HEK293T (cell line): ENCODE results near the gene COTL1.

Experiments used
- CTCF ChIA-PET: fragments of 350-600 bp; formaldehyde crosslinking; extraction: SDS; loops from one replicate; lab custom pipeline; 2021; ENCODE audit warnings: antibody characterized with exemption, inconsistent platforms; lab: Yijun Ruan, JAX
- POLR2A ChIA-PET: fragments of 350-600 bp; formaldehyde crosslinking; extraction: SDS; loops from one replicate; lab custom pipeline; 2020; ENCODE audit warnings: antibody characterized with exemption, inconsistent platforms; lab: Yijun Ruan, JAX
- DNase-seq: peaks from one replicate; pipeline ENCODE4 v3.0.0; 2012; ENCODE audit warnings: mixed read lengths; ENCODE audit errors: extremely low spot score
- ARNT ChIP-seq: fragments of 450-650 bp; IDR thresholded peaks from 2 replicates; pipeline ENCODE4 v1.6.1; 2017; ENCODE audit warnings: mild to moderate bottlenecking
- BHLHE40 ChIP-seq: fragments of 450-650 bp; IDR thresholded peaks from 2 replicates; pipeline ENCODE4 v1.6.1; 2016; ENCODE audit warnings: mild to moderate bottlenecking, moderate library complexity, borderline replicate concordance
- CTBP1 ChIP-seq: fragments of 450-650 bp; IDR thresholded peaks from 2 replicates; pipeline ENCODE4 v1.6.1; 2016; ENCODE audit warnings: borderline replicate concordance
- ELF4 ChIP-seq: fragments of 450-650 bp; IDR thresholded peaks from 2 replicates; pipeline ENCODE4 v1.6.1; 2017; ENCODE audit warnings: antibody characterized with exemption
- FOXA1 ChIP-seq: fragments of 450-650 bp; IDR thresholded peaks from 2 replicates; pipeline ENCODE4 v1.6.1; 2016; ENCODE audit warnings: mild to moderate bottlenecking
- FOXK2 ChIP-seq: fragments of 450-650 bp; IDR thresholded peaks from 2 replicates; pipeline ENCODE4 v1.6.1; 2016; ENCODE audit warnings: mild to moderate bottlenecking
- FOXM1 ChIP-seq: fragments of 450-650 bp; IDR thresholded peaks from 2 replicates; pipeline ENCODE4 v1.6.1; 2017; ENCODE audit warnings: mild to moderate bottlenecking, borderline replicate concordance
- HDGF ChIP-seq: fragments of 450-650 bp; IDR thresholded peaks from 2 replicates; pipeline ENCODE4 v1.6.1; 2017; ENCODE audit warnings: antibody characterized with exemption, borderline replicate concordance
- L3MBTL2 ChIP-seq: fragments of 450-650 bp; conservative IDR thresholded peaks from 2 replicates; pipeline ENCODE4 v1.6.1; 2016; ENCODE audit warnings: mild to moderate bottlenecking
- LEF1 ChIP-seq: fragments of 450-650 bp; IDR thresholded peaks from 2 replicates; pipeline ENCODE4 v1.6.1; 2017; ENCODE audit warnings: mild to moderate bottlenecking, borderline replicate concordance
- NFRKB ChIP-seq: fragments of 450-650 bp; IDR thresholded peaks from 2 replicates; pipeline ENCODE4 v1.6.1; 2016; ENCODE audit warnings: mild to moderate bottlenecking, moderate library complexity
- SP1 ChIP-seq: fragments of 450-650 bp; IDR thresholded peaks from 2 replicates; pipeline ENCODE4 v1.6.1; 2017
- SUZ12 ChIP-seq: fragments of 450-650 bp; IDR thresholded peaks from 2 replicates; pipeline ENCODE4 v1.6.1; 2016; ENCODE audit warnings: mild to moderate bottlenecking
- TARDBP ChIP-seq: fragments of 450-650 bp; IDR thresholded peaks from 2 replicates; pipeline ENCODE4 v1.6.1; 2016
- ZNF384 ChIP-seq: fragments of 450-650 bp; IDR thresholded peaks from 2 replicates; pipeline ENCODE4 v1.6.1; 2016
- TF ChIP-seq, protein P1 (sequence below): fragments of 450-650 bp; IDR thresholded peaks from 2 replicates; pipeline ENCODE4 v1.6.1; 2016

Gene COTL1

DNA sequence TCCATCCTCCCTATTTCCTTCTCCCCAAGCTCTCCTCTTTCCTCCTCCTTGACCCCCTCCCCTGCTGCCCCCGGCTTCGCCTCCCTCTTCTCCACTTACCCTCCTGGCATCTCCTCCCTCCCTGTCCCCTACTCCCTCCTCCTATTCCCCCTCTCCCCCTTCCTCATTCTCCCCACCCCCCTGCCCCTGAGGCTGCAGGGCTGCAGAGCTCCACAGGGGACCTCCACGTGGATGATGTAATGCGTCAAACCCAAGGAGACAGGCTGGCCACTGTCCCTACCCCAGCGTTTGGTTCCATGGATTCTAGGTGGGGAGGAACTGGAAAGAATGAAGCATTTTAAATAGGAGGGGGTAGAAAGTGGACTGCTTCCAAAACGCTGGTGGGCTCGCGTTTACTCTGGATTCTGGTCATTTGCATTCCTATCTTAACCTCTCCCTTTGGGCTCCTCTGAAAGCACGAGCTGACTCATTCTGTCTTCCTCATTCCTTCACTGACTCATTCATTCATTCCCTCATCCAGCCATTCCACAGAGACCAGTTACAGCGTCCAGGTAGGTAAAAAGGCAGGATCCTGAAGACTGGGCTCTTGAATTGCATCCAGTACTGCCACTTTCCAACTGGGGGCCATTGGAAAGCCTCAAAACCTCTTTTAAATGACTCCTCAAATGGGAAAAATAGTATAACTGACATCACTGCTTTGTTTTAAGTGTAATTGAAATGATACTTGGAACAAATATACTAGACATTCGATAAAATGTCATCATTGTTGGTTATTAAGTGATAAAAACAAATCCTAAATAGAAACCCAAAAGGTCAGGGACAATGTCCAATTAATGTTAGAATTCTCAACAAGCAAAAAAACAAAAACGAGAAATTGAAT is 943 bp upstream of the COTL1 start:
- peak; percentile 50 for DNase-seq
- ChIA-PET POLR2A (interaction anchor here (0.5 kb wide), 1 partner anchor 84 kb away, joined by 3 read pairs; no protein-coding TSS in a partner anchor), CTCF (interaction anchor here (0.8 kb wide), 1 partner anchor 108 kb away, joined by 3 read pairs; no protein-coding TSS in a partner anchor)
- TF ChIP-seq, protein P1, sequence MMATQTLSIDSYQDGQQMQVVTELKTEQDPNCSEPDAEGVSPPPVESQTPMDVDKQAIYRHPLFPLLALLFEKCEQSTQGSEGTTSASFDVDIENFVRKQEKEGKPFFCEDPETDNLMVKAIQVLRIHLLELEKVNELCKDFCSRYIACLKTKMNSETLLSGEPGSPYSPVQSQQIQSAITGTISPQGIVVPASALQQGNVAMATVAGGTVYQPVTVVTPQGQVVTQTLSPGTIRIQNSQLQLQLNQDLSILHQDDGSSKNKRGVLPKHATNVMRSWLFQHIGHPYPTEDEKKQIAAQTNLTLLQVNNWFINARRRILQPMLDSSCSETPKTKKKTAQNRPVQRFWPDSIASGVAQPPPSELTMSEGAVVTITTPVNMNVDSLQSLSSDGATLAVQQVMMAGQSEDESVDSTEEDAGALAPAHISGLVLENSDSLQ = no peak
- no peak for TF ChIP-seq SUZ12
- no peak for TF ChIP-seq FOXK2
- no peak for TF ChIP-seq HDGF
- TF ChIP-seq CTBP1 = no peak
- TF ChIP-seq FOXM1 = no peak
- no peak; the same call in 1 of the 2 replicates for TF ChIP-seq L3MBTL2
- TF ChIP-seq BHLHE40 = no peak
- TF ChIP-seq ZNF384 = no peak

DNA sequence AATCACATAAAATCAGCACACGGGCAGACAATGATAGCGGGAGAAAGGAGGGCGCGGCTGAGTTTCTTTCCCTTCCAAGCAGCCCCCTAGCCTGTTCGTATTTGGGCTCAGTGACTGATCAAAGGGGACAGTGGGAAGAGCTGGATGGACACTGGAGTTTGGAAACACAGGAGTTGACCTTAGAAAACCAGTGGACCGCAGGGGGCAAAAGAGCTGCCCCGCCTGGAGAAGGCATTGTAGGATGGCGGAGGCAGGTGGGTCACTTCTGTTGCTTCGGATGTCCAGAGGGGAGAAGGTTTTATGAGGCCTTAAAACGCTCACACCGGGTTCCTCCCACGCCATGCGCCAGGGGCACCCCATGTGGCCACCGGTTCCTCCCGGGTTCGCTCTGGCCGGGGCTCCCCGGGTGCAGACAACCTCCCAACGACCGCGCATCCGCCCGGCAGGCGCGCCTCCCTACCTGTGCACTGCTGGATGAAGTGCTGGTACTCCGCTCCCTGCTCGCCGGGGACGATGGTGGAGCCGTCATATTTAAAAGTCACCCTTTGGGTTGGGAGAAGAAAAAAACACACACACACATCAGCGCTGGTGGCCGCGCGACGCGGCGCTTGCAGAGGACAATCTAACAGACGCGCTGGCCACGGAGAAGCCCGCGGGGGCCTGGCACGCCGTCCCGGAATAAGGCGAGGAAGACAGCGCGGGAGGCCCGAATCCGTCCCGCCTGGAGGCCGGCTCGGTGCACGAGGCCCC is 662 bp downstream of the COTL1 start:
- ChIA-PET POLR2A (interaction anchor here (0.6 to 1.7 kb wide), 2 partner anchors 18 to 111 kb away, joined by 3 to 7 read pairs; no protein-coding TSS in a partner anchor), CTCF (interaction anchor here (0.8 kb wide), 1 partner anchor 80 kb away, joined by 3 read pairs; no protein-coding TSS in a partner anchor)
- peak; percentile 43 for DNase-seq

DNA sequence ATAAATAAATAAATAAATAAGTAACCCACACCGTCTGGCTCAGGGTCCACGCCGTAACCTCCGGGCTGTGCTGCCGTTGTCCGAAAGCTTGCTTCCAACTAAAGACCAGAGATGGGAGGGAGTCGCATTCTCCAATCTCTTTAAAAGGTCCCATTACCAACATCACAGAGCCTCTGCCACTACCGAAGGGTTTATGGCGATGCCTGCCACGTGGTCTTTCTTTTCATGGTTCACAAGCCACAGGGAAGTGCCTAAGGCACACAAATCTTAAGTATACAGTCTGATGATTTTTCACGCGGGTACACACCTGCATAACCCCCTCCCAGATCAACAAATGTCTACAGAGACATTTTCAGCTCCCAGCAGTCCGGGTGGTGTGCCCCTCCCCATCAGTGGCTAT is 1.4 kb downstream of the COTL1 start:
- CTCF ChIA-PET = interaction anchor here (0.8 to 1.3 kb wide), 2 partner anchors 79 to 110 kb away, joined by 3 read pairs; no protein-coding TSS in a partner anchor
- POLR2A ChIA-PET = interaction anchor here (1.7 kb wide), 1 partner anchor 17 kb away, joined by 7 read pairs; no protein-coding TSS in a partner anchor
- no peak for DNase-seq
- TF ChIP-seq, protein P1 = no peak
- peak; percentile 80 for TF ChIP-seq L3MBTL2

More for the DNA sequence above, 662 bp downstream of the COTL1 start:
- TF ChIP-seq, protein P1 = no peak
- TF ChIP-seq CTBP1 (no peak), L3MBTL2 (peak; percentile 78), ARNT (no peak), FOXA1 (no peak), ZNF384 (no peak)

DNA sequence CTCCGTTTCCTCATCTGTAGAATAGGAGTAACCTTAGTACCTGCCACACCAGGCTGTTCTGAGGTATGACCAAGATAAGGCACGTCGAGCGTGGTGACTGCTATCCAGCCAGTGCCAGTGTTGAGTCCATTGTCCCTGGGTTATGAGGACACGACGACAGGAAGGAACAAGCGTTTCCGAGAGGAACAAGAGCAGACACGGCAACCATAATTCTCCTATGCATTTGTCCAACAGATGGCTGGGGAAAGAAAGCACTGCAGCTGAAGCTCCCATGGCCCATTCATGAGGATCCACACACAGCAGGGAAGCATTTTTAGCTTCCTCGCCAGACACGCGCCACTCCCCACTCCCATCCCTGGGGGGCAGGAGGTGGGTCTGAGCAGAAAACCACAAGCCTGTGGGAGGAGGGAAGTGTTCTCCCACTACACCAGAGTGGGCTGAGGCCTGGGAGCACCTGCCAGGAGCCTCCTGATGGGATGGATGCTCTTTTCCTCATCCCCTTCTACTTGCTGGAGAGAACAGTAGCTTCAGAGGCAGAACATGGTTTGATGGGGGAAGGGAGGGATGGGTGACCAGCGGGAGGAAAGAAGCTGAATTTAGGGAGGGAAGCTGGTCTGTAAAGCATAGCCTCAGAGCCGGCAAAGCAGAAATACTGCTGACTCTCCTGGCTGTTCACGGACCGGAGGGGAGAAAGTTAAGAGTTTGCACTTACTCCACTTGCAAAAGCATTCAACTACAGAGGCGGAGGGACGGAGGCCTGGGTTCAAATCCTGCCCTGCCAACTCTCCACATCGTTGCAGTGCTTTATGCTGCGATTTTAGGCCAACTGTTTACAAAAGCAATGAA is 2.7 kb downstream of the COTL1 start:
- TF ChIP-seq FOXA1 = no peak
- no peak for TF ChIP-seq SUZ12
- no peak for TF ChIP-seq BHLHE40
- TF ChIP-seq ZNF384 = no peak
- no peak for TF ChIP-seq ELF4
- TF ChIP-seq ARNT = no peak
- no peak for TF ChIP-seq CTBP1
- TF ChIP-seq HDGF = no peak
- TF ChIP-seq NFRKB = no peak
- TF ChIP-seq, protein P1 = no peak
- no peak for TF ChIP-seq FOXK2
- TF ChIP-seq L3MBTL2 = no peak
- no peak for TF ChIP-seq TARDBP
- TF ChIP-seq SP1 = no peak
- no peak for TF ChIP-seq FOXM1
- TF ChIP-seq LEF1 = no peak
- ChIA-PET POLR2A (no interaction called here), CTCF (interaction anchor here (0.7 to 1.3 kb wide), 2 partner anchors 17 to 109 kb away, joined by 3 read pairs; no protein-coding TSS in a partner anchor)
- DNase-seq = no peak

DNA sequence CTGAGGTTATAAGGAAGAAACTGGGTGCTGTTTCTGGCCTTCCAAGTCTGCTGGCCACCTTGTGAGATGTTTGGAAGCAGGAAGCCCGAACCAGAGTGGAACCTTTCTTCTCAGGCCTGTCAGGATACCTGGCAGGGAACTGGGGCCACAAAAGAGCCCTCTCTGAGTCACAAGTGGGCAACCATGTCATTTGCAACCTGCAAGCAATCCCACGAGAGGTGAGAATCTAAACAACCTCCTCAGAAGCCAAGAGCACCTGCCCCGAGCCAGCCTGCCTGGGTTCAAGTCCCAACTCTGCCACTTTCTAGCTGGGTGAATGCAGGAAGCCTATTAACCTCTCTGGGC is 3.3 kb downstream of the COTL1 start:
- DNase-seq = no peak
- ChIA-PET POLR2A (no interaction called here), CTCF (no interaction called here)
- TF ChIP-seq TARDBP = no peak
- no peak for TF ChIP-seq HDGF
- no peak for TF ChIP-seq CTBP1
